ENCODE measurements around the gene ANKRD36.
A peak's percentile ranks its signal among the peaks of the same experiment; 100 is the strongest.
"Not testable (repeated sequence)": the region's sequence is repeated elsewhere in the genome, so short reads cannot be mapped to it uniquely, and the experiment has no call there.

The ANKRD36 gene

DNA sequence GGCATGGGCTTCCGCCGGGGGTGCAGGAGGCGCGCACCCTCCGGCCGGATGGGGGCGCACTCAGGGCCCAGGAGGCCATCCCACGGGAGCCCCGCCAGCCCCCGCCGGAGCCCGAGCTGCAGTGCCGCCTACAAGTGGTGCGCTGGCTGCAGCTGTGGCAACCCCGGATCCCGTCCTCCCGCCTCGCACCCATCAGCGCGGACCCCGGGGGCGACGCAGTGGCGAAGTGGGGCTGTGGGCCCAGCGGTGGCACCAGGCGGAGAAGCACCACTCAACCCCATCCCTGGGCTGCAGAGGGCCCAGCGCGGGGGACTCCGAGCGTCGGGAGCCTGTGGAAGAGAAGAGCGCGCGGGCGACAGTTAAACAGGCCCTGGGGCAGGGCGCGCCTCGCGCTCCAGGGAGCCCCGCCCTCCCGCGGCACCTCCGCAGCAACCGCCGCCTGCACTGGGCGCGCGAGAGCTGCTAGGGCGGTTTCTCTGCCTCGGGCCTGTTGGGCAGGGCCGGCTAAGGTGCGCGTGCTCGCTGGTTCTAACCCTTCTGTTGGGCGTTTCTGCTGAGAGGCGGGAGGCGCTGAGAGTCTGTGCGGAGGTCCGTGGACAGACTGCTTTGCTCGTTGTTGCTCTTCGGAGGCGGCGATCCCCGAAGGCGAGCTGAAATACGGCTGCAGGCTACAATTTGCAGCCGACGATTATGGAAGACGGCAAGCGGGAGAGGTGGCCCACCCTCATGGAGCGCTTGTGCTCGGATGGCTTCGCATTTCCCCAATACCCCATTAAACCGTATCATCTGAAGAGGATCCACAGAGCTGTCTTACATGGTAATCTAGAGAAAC is at the start of gene ANKRD36:
Gene ANKRD36, plus strand, starts transcription at position 104 of the 832 bp plus-strand sequence. Its CDS starts 587 bp downstream, at position 691.
- not testable (repeated sequence) for DNase-seq

DNA sequence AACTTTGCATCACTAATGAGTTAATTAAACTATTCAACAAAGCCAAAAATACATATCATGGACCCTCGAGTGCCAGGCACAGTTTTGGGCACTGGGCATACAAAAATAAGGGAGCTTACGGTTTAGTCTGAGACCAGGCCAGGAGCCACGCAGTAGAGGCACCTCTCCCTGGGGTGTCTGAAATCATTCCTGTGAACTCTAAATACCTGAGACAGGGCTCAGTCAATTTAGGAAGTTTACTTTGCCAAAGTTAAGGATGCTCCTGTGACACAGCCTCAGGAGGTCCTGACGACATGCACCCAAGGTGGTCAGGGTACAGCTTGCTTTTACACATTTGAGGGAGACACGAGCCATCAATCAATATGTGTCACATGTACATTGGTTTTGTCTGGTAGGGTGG is 46.9 kb upstream of the ANKRD36 start:
- DNase-seq: not testable (repeated sequence)

DNA sequence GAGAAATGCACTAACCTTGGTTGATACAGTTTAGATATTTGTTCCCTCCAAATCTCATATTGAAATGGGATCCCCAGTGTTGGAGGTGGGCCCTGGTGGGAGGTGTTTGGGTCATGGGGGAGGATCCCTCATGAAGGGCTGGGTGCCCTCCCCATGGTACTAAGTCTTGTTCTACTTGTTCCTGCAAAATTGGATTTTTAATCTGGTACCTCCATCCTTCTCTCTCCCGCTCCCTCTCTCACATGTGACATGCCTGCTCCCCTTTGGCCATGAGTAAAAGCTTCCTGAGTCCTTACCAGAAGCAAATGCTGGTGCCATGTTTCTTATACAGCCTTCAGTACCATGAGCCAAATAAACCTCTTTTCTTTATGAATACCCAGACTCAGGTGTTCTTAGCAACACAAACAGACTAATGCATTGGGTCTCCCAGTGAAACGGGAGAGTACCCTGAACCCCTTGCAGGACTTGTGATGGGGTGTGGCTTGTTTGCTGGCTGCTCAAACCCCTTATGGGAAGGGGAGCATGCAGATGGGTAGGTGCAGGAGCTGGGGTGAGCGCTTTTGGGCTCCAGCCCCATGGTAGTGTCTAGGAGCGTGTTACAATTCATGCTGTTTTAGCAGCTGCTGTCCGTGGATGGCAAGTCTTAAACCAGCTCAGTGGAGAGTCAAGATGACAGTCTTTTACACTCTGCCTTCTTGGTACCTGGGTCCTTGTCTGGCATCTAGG is 45.5 kb upstream of the ANKRD36 start:
- no peak for DNase-seq

DNA sequence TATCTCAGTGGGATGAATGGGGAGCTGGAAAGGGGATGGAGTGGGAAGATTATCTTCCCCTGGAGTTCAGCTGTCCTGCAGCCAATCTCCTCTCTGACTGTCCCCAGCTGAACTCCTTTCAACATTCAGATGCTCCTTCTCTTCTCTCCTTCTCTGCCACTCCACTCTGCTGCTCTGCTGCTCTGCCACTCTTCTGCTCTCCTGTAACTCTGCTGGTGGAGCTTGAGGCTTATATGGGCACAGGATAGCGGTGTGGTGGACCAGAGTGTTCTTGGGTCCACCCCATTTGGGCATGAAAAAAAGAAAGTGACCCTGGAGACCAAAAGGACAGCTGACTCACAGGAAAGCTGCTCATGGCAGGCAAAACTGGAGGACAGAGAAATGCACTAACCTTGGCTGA is 44.9 kb upstream of the ANKRD36 start:
- DNase-seq: no peak

DNA sequence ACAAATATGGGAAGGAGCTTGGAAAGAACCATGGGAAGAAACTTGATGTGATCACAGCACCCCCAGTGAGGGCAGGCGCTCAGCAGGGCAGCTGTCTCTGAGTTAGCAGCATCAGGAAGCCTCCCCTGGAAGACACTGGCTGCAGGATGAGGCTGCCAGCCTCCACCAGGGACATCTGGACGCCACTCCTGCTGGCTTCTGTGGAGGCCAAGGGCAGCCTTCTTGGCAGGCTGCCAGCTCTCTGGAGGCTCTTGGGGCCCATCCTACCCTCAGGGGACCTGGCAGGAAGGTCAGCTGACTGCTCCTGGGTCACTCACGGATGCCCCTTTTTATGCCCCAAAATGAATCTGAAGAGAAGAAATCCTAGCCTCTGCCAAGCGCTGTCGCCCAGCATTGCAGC is 44.2 kb upstream of the ANKRD36 start:
- not testable (repeated sequence) for DNase-seq

DNA sequence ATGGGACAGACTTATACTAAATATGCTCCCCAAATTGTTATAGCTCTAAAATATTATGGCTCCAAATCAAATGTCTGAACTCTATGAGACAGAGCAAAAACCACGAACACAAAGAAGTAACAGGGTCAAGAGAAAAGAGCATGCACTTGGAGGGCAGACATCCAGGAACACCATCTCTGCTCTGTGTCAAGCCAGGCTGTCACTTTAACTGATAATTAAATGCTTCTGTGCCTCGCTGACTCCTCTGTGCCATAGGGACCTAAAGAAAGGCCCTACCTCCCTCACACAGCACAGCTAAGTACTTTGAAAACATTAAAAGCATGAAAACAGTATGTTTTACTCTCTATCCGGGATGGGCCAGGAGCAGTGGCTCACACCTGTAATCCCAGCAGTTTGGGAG is 42.0 kb upstream of the ANKRD36 start:
- DNase-seq: not testable (repeated sequence)

DNA sequence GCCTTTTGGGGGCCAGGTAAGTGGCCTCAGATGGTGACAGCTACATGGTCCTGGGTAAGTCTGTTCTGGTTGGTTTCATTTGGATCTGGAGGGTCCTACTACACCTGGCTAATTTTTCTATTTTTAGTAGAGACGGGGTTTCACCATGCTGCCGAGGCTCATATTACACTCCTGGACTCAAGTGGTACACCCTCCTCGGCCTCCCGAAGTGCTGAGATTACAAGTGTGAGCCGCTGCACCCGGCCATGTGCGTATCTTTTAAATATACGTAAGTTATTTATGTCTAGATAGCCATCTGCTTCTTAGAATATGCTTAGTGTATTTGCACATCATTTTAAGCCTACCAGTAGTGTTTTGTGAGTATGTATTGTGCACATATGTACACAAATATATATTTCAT is 35.7 kb upstream of the ANKRD36 start:
- peak; percentile 7 for DNase-seq

DNA sequence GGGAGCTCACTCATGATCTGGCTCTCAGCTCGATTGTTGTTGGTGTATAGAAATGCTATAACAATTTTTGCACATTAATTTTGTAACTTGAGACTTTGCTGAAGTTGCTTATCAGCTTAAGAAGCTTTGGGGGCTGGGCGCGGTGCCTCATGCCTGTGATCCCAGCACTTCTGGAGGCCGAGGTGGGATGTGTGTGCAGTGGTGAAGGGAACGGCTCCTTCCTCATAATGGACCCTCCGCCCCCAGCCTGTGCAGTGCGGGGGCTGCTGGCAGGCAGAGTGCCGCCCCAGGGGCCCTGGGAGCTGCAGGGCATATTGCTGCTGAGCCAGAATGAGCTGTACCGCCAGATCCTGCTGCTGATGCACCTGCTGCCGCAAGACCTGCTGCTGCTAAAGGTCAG is 32.1 kb upstream of the ANKRD36 start:
- DNase-seq: not testable (repeated sequence)

DNA sequence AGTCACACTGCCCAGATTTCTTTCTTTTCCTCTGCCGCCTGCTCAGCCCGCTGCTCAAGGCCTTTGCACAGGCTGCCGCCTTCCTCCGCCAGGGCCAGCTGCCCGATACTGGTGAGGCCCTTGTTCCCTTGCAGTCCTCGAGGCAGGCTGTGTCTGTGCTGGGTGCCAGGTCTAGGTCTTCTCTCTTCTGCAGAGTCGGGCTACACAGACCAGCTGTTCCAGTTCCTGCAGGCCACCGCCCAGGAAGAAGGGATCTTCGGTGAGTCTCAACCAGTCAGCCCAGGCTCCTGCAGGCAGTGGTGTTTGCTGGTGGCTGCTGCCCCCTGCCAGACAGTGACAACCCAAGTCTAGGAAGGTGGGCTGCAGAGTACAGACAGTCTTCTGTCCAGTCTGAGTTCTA is 30.7 kb upstream of the ANKRD36 start:
- peak; percentile 48 for DNase-seq

DNA sequence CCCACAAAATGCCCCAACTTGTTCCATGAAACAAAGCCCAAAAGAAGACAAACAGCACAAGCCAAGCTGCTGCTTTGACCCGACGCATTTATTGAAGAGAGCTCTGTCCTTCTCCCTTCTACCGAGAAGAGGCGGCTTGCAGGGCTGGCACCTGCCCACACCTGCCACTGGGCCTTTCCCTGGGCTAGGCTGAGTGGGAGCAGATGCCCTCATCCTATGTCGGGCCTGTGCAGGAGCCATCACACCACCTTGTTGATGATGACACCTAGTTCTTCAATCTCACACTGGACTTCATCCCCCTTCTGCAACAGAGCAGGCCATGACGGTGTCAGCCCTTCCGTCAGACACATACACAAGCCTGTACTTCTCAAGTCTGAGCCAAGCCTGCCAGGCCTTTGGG is 29.4 kb upstream of the ANKRD36 start:
- not testable (repeated sequence) for DNase-seq

DNA sequence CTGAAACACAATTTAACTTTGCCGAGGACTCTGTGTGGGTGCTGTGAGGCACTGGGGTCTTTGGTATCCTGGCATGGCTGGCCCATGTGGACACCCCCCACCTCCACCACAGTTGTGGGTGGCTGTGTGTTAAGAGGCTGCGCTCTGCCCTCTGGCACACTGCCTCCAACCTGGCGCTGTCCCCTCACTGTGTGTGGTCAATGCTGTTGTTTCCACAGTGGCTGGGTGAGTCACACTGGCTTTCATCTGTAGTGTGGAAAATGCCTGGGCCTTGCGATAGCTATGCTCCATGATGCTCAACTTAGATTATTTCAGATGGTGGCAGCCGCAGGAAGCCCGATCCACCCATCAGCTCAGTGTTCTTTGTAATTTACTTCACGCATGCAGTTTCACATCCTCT is 27.9 kb upstream of the ANKRD36 start:
- DNase-seq: not testable (repeated sequence)

DNA sequence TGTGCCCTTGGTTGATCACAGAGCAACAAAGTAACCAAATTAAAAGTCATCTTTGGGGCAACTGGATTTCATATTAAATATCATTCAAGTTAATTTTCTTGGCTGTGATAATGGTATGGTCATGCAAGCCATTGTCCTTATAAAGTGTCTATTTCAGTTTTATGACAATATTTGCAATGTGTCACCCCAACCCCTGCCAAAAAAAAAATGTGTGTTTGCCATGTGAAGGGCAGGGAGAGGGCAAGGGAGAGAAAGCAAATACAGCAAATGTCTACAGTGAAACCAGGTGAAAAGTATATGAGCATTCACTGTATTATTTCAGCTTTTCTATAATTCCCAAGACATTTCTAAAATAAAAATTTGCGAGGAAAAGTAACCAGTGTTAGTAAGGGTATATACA is 24.2 kb upstream of the ANKRD36 start:
- DNase-seq: not testable (repeated sequence)

DNA sequence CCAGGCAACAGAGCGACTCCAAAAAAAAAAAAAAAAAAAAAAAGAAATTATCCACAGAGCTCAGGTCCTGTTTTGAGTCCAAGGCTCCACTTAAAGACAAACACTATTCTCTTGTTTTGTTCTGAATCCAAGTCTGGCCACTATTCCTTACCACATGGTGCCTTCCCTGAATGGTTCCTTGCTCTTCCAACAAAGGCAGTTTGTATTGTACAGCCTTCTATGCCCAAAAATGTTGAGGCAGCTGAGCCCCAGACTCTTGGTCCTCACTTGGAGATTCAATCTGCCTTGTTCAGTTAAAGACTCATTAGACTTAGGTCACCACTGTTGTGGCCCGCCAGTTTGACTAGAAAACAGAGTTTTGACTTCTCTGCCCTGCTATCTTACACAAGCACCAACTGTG is 20.0 kb upstream of the ANKRD36 start:
- not testable (repeated sequence) for DNase-seq

DNA sequence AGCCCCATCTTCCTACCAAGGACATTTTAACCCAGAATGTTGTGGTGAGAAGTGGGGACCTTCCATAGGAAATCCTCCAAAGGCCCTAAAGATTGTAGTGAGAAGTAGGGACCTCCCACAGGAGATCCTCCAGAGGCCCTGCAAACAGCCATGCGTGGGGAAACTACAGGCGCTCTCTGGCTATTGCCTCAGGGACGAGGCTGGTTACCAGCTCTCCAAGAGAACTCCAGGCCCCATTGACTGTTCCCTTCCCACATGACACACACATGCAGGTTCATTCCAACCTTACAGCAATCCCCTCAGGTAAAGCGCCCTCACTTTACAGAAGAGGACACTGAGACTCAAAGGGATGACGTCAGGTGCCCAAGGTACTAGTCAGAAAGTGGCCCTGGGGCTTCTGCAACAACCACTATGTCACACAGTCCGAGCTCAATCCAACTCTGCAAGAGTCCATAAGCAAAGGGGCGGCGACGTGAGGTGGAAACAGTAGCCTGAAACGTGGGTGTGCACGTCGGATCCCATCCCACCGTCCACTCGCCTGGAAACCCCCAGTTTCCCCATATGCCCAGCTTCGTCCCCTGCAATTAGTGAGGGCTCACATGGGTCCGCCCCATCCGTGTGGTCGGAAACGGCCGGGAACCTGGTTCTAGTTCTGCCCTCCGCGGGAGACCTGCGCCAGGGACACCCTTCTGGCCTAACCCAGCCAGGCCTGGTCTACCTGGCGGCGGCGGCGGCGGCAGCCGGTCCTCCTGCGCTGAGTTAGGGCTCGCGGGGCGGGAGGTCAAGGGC is 18.8 kb upstream of the ANKRD36 start:
- not testable (repeated sequence) for DNase-seq

DNA sequence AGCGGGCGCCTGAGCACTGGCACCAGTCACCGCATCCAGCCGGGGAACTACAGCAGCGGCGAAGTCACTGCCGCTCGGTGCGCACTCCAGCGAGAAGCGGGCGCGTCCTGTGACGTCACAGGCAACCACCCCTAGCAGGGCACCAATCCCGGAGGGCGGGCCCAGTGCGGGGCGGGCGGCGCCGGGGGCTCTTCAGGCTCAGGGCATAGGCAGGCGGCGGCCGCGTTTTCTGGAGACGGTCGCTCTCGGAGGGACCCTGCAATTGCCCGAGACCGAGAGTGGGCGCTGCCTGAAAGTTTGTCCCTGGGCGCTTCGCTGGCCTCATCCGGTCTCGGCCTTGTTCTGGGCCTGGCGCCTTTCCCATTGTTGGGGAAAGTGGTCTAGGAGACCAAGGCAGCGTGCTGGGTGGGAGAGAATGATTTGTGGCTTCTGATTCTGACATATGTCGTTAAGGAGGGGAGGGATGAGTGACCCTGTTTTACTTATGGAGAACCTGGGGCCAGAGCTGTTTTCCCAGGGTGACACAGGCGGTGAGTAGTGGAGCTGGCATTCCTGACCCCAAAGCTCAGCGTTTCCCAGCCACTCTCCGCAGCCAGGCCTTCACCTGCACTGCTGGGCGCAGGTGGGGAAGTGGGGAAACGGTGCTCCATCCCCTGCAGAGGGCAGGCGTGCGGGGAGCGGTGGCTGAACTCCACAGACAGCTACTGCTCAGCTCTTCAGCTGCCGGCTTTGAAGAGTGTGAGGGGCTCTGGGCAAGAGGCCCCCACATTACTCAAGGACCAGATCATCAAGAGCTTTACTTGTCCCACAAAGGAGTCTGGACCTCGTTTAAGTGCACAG is 18.0 kb upstream of the ANKRD36 start, which contains the start of gene FAHD2B:
Gene FAHD2B, minus strand, starts transcription at position 111 of the 840 bp plus-strand sequence. CDS start 3,176 bp downstream, outside the sequence.
- peak; percentile 36 for DNase-seq

DNA sequence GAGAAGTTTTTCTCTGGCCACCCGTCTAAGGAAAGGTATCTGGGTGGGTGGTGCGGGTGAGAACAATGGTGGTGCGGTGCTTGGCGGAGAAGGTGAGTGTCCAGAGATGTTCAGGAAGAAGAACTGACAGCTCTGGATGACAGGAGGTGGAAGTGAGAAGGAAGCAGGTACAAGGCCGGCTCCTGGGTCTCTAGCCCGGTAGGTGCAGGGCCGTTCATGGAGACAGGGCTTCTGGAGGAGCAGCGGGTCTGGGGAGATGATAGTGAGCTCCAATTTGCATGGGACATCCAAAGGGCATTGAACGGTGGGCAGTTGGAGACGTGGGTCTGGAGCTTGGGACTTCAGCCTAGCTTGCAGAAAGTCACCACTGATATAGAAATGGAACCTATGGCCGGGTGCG is 17.3 kb upstream of the ANKRD36 start:
- no peak for DNase-seq

DNA sequence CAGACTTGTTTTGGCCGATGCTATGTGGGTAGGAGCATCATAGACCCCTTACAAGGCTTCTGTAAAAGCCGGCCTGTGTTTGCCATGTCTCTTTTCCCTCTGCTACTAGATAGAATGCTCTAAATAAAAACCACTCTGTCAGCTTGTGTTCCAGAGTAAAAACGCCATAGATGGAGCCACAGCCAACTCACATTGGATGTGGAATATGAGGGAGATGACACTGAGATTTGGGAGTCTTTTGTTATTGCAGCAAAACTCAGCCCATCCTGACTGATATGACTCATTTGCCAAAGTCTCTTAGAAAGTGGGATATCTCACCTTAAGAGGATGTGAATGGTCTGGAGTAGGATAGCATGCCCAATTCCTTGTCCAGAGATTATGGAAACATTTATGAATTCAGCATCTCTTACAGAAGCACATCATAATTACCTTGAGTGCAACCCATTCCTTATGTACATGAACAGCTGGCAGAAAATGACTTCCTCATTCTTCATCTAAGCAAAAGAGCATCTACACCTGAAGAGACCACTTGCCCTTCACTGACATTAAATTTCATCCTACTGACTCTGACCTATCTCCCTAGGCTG is 14.1 kb upstream of the ANKRD36 start:
- DNase-seq: not testable (repeated sequence)

DNA sequence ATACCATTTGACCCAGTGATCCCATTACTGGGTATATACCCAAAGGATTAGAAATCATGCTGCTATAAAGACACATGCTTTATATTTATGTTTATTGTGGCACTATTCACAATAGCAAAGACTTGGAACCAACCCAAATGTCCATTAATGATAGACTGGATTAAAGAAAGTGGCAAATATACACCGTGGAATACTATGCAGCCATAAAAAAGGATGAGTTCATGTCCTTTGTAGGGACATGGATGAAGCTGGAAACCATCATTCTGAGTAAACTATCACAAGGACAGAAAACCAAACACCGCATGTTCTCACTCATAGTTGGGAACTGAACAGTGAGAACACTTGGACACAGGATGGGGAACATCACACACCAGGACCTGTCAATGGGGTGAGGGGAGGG is 6.1 kb upstream of the ANKRD36 start:
- DNase-seq: not testable (repeated sequence)

DNA sequence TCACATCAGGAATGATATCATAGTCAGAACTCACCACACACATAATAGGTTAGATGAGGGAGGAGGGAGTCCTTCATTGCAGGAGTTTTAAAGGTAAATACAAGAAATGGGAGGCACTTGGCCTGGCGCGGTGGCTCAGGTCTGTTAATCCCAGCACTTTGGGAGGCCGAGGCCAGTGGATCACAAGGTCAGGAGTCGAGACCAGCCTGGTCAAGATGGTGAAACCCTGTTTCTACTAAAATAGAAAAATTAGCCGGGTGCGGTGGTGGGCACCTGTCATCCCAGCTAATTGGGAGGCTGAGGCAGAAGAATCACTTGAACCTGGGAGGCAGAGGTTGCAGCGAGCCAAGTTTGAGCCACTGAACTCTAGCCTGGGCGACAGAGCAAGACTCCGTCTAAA is 1.7 kb upstream of the ANKRD36 start:
- DNase-seq: not testable (repeated sequence)

DNA sequence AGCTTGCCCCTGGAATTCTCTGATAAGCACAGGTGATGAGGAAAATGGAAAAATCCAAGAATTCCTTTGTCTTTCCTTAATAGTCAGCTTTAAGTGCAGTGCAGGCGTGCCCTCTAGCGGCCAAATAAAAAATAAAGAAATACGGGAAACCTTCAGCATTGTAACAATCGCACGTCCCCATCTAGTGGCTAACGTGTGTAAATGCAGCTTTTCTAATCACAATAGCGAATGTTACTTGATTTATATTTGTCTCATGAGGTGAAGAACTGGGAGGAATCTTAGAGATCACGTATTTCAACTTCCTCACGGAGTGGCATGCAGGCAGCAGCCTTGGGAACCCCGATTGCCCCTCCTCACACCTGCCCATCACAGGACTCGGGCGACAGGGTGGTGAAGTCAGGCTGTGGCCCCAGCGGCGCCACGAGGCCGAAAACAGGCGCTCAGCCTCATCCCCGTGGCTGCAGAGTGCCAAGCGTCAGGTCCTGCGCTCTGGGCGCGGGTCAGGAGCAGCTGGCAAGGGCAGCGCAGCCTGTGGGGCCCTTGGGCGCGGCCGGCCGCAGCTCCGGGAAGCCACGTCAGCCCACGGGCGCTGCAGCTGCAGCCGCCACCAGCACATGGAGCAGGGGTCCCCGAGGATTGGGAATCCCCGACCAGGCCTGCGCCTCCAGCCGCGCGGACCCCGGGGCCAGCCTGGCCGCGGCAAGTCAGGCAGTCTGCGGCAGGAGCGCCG is 468 bp upstream of the ANKRD36 start:
- DNase-seq: not testable (repeated sequence)

DNA sequence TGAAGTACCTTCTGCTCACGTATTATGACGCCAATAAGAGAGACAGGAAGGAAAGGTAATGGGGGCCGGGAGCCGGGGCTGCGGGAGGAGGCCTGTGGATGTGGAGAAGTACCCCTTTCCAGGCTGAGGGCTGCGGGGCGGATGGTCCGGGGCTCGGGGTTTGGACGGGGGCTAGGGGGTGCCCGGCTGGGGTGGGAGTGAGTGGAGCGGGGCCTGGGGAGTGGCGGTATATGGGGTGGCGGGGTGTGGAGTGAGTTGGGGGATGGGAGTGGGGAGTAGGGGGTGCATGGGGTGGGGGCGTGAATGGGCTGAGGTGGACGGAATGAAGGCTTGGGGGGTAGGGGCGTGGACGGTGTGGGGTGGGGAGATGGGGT is 916 bp downstream of the ANKRD36 start:
- not testable (repeated sequence) for DNase-seq
